Fibroblast of lung (primary cell): ENCODE data around the gene TUBGCP5.

Source experiments
- CTCF ChIP-seq, 2 donors: IDR thresholded peaks in 1 of 2; conservative IDR thresholded peaks in 1 of 2; 1 replicate in 1 of 2; 2 replicates in 1 of 2; pipeline ENCODE4 v1.5.1; 2011 to 2012; ENCODE audit warnings: low read length in 2 of 2, control low read depth in 1 of 2, inconsistent platforms in 1 of 2, low read depth in 1 of 2, mild to moderate bottlenecking in 1 of 2
- EZH2 ChIP-seq: IDR thresholded peaks from 2 replicates; pipeline ENCODE4 v1.5.1; 2012; ENCODE audit warnings: low read length, control low read depth, mild to moderate bottlenecking; ENCODE audit errors: missing control alignments

GRCh38 chr15:23065836-23066235, 26.5 kb upstream of the TUBGCP5 start:
- TF ChIP-seq CTCF (conservative IDR thresholded peaks at IDR 0.05 in 1 of 2, IDR thresholded peaks at IDR 0.05 in 1 of 2; ENCODE audit: low read depth in 1 of 2, low read length in 2 of 2): no peak
- TF ChIP-seq EZH2: no peak
